H1 (cell line): ENCODE measurements around the gene COL5A2. TPM values are rescaled to one million over a fixed set of nuclear protein-coding genes. Genes with fewer than 3 reads are reported as not detected.

ENCODE experiments used
- CTCF ChIA-PET: fragments of 300-600 bp; sonication (Branson Sonifier 250); formaldehyde crosslinking; loops from one replicate; lab custom pipeline; 2021; ENCODE audit not compliant: partially characterized antibody; lab: Charles Lee
- POLR2A ChIA-PET: fragments of 300-600 bp; sonication (Branson Sonifier 250); formaldehyde crosslinking; loops from one replicate; lab custom pipeline; 2021; ENCODE audit warnings: inconsistent platforms; ENCODE audit not compliant: partially characterized antibody; lab: Charles Lee
- DNase-seq, 2 experiments: peaks; one replicate each; pipeline versions ENCODE4 v3.0.0 to v3.0.0-alpha.2; 2010 to 2022; ENCODE audit warnings: low spot score in 2 of 2, low read depth in 1 of 2, mixed read lengths in 1 of 2
- FAIRE-seq: peaks from 2 replicates; lab custom pipeline; 2011; peaks lifted over from hg19 to GRCh38; lab: Jason Lieb, UNC
- H2AFZ ChIP-seq: 2 replicates; pipeline ENCODE4 v1.8.1; 2012; ENCODE audit warnings: low read length, inconsistent platforms
- H2AK5ac ChIP-seq: 2 replicates; pipeline ENCODE4 v1.6.1; 2013; ENCODE audit warnings: low read depth, low read length
- H2BK120ac ChIP-seq: replicated peaks from 2 replicates; pipeline ENCODE3; 2013; ENCODE audit warnings: low read depth, low read length, inconsistent platforms
- H2BK12ac ChIP-seq: 2 replicates; pipeline ENCODE4 v1.6.1; 2013; ENCODE audit warnings: low read depth, low read length
- H2BK15ac ChIP-seq: 2 replicates; pipeline ENCODE4 v1.6.1; 2013; ENCODE audit warnings: low read length
- H2BK20ac ChIP-seq: 2 replicates; pipeline ENCODE4 v1.6.1; 2013; ENCODE audit warnings: low read length
- H2BK5ac ChIP-seq: 2 replicates; pipeline ENCODE4 v1.6.1; 2013; ENCODE audit warnings: low read depth, low read length
- H3K14ac ChIP-seq: 2 replicates; pipeline ENCODE4 v1.6.1; 2013; ENCODE audit warnings: inconsistent platforms; ENCODE audit not compliant: insufficient read length
- H3K18ac ChIP-seq: 2 replicates; pipeline ENCODE4 v1.6.1; 2013; ENCODE audit warnings: low read length; ENCODE audit errors: extremely low read depth
- H3K23ac ChIP-seq: 2 replicates; pipeline ENCODE4 v1.6.1; 2013; ENCODE audit warnings: inconsistent platforms; ENCODE audit not compliant: insufficient read length
- H3K23me2 ChIP-seq: 2 replicates; pipeline ENCODE4 v1.6.1; 2013; ENCODE audit warnings: low read depth, low read length
- H3K27ac ChIP-seq: 2 replicates; pipeline ENCODE4 v1.6.1; 2011; ENCODE audit warnings: low read depth, low read length, inconsistent platforms
- H3K27me3 ChIP-seq, 4 experiments: replicated peaks in 1 of 4; 1 replicate in 1 of 4; 2 replicates in 3 of 4; pipeline versions ENCODE4 v1.6.1 to v1.8.1; 2011 to 2013; ENCODE audit warnings: low read length in 3 of 4, mild to moderate bottlenecking in 3 of 4, inconsistent platforms in 2 of 4, mixed read lengths in 2 of 4, moderate library complexity in 1 of 4; ENCODE audit not compliant: control insufficient read depth in 3 of 4, insufficient read depth in 3 of 4; ENCODE audit errors: extremely low read depth in 1 of 4
- H3K36me3 ChIP-seq, 4 experiments: 2 replicates each; pipeline versions ENCODE4 v1.6.1 to v1.8.1; 2011 to 2013; ENCODE audit warnings: mild to moderate bottlenecking in 4 of 4, low read length in 3 of 4, moderate library complexity in 2 of 4, control low read depth in 1 of 4, inconsistent platforms in 1 of 4; ENCODE audit not compliant: insufficient read depth in 4 of 4, control insufficient read depth in 2 of 4
- H3K4ac ChIP-seq: replicated peaks from 2 replicates; pipeline ENCODE3; 2013; ENCODE audit warnings: low read length, low read depth, mixed read lengths, inconsistent platforms; ENCODE audit not compliant: insufficient read length
- H3K4me1 ChIP-seq, 4 experiments: replicated peaks in 1 of 4; 1 replicate in 1 of 4; 2 replicates in 3 of 4; pipeline versions ENCODE4 v1.6.1 to v1.8.1; 2011 to 2013; ENCODE audit warnings: low read length in 3 of 4, inconsistent platforms in 2 of 4, mixed read lengths in 1 of 4; ENCODE audit not compliant: insufficient read depth in 4 of 4, control insufficient read depth in 3 of 4
- H3K4me2 ChIP-seq, 2 experiments: 2 replicates each; pipeline versions ENCODE4 v1.6.1 to v1.8.1; 2011 to 2013; ENCODE audit warnings: low read depth in 2 of 2, low read length in 2 of 2, control low read depth in 1 of 2, inconsistent platforms in 1 of 2, mild to moderate bottlenecking in 1 of 2; ENCODE audit not compliant: insufficient read depth in 1 of 2
- H3K4me3 ChIP-seq, 4 experiments: fragments of 200-600, 300-600 bp in 1 of 4; sonication (generic), shearing (Covaris generic), sonication (Bioruptor Twin) in 1 of 4; 2 replicates each; pipeline versions ENCODE4 v1.5.1 to v1.8.1; 2011 to 2016; ENCODE audit warnings: low read length in 4 of 4, low read depth in 3 of 4, control low read depth in 2 of 4, inconsistent platforms in 2 of 4, mild to moderate bottlenecking in 2 of 4, mixed read lengths in 1 of 4, moderate library complexity in 1 of 4; ENCODE audit not compliant: insufficient read depth in 2 of 4; ENCODE audit errors: extremely low read depth in 1 of 4
- H3K56ac ChIP-seq: replicated peaks from 2 replicates; pipeline ENCODE3; 2013; ENCODE audit warnings: low read depth, mild to moderate bottlenecking, mixed read lengths, low read length, inconsistent platforms; ENCODE audit not compliant: insufficient read length
- H3K79me1 ChIP-seq: 2 replicates; pipeline ENCODE4 v1.6.1; 2013; ENCODE audit warnings: low read depth, low read length, control low read depth
- H3K79me2 ChIP-seq, 2 experiments: 2 replicates each; pipeline versions ENCODE4 v1.6.1 to v1.8.1; 2012 to 2013; ENCODE audit warnings: low read length in 2 of 2, mild to moderate bottlenecking in 2 of 2, inconsistent platforms in 1 of 2; ENCODE audit not compliant: insufficient read depth in 2 of 2, control insufficient read depth in 1 of 2
- H3K9ac ChIP-seq, 4 experiments: replicated peaks in 1 of 4; 1 replicate in 1 of 4; 2 replicates in 3 of 4; pipeline versions ENCODE4 v1.6.1 to v1.8.1; 2011 to 2013; ENCODE audit warnings: low read depth in 3 of 4, low read length in 3 of 4, control low read depth in 2 of 4, mild to moderate bottlenecking in 2 of 4, moderate library complexity in 2 of 4, inconsistent platforms in 1 of 4; ENCODE audit errors: extremely low read depth in 1 of 4
- H3K9me3 ChIP-seq, 2 experiments: 2 replicates each; pipeline versions ENCODE4 v1.6.1 to v1.8.1; 2012 to 2013; ENCODE audit warnings: mild to moderate bottlenecking in 2 of 2, moderate library complexity in 2 of 2, control low read depth in 1 of 2, inconsistent platforms in 1 of 2, low read depth in 1 of 2, low read length in 1 of 2, mixed read lengths in 1 of 2; ENCODE audit not compliant: insufficient read depth in 2 of 2
- H4K20me1 ChIP-seq, 2 experiments: replicated peaks in 1 of 2; 2 replicates each; pipeline versions ENCODE3 to v1.8.1; 2011 to 2013; ENCODE audit warnings: inconsistent platforms in 2 of 2, low read length in 2 of 2, mild to moderate bottlenecking in 1 of 2; ENCODE audit not compliant: insufficient read depth in 2 of 2, control insufficient read depth in 1 of 2
- H4K5ac ChIP-seq: 2 replicates; pipeline ENCODE4 v1.6.1; 2013; ENCODE audit warnings: low read length, low read depth, mixed read lengths, inconsistent platforms; ENCODE audit not compliant: insufficient read length
- H4K8ac ChIP-seq: 2 replicates; pipeline ENCODE4 v1.8.0; 2013; ENCODE audit warnings: mild to moderate bottlenecking, moderate library complexity, low read length, inconsistent platforms; ENCODE audit not compliant: insufficient read depth; ENCODE audit errors: extremely low read depth
- H4K91ac ChIP-seq: replicated peaks from 2 replicates; pipeline ENCODE3; 2013; ENCODE audit warnings: low read length, mixed read lengths, inconsistent platforms; ENCODE audit not compliant: insufficient read length
- polyA plus RNA-seq, 7 experiments: library from polyadenylated mRNA; depleted of rRNA in 3 of 7; stranded (reverse) in 5 of 7; unstranded in 2 of 7; fragments of >200 nt in 5 of 7; fragments of 200-250 nt in 2 of 7; gene quantifications; 1 replicate in 5 of 7; 2 replicates in 1 of 7; 4 replicates in 1 of 7; pipeline versions ENCODE4 v1.2.1 to v1.2.3, GENCODE V29; 2011 to 2013; ENCODE audit warnings: missing spikeins in 2 of 7, mixed read lengths in 2 of 7
- total RNA-seq: library from RNA; stranded (reverse); fragmentation: NEBNext Ultra II Directional; extraction: Animal tissue kit (Norgen Biotek cat#: 25700); gene quantifications from 2 replicates; pipeline ENCODE4 v1.2.1, GENCODE V29; 2021

The COL5A2 gene
- total and polyA plus RNA-seq, 2 of the 8 experiments (the other 6 are each of a cell fraction or from before 2014, with no cell fraction given), result 4.7 to 24.2 TPM

DNA sequence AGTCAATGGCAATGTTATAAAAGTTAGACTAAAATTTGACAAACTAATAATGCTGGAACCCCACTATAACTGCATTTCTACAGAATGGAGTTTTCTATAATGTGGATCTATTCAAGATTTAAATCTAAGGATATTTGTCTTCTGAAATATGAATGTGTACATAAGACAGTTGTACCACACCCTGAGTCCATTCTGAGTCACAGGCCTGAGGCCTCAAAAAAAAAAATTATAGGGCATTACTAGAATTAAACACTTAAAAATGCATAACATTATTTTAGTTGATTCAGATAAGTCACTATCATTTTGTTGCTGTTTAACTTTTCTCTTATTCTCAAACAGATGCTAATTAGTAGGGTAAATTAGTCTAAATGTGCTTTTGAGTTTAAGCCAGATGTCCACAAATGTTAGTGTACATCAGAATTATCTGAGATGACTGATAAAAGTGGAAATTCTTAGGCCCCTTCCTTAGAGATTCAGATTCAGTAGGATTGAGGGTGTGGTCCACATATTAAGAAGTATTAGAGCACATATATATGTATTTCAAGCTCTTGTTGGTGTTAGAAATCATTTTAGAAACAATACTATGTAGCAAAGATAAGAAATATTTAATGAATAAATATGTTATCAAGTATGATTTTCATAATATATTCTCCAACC is 42.4 kb upstream of the COL5A2 start:
- ChIA-PET POLR2A (no interaction called here), CTCF (no interaction called here)
- Histone ChIP-seq H2BK120ac (no peak overlapping the region), H2BK20ac (no peak overlapping the region), H2BK15ac (no peak overlapping the region), H3K36me3 (no peaks in the 10 kb centered on the region), H3K18ac (no peak overlapping the region), H3K79me1 (no peaks in the 10 kb centered on the region), H3K79me2 (no peaks in the 10 kb centered on the region), H3K14ac (no peak overlapping the region), H3K23me2 (no peaks in the 10 kb centered on the region), H3K23ac (no peak overlapping the region), H3K4me3 (no peak overlapping the region), H3K9me3 (no peaks in the 10 kb centered on the region), H3K27ac (no peak overlapping the region), H4K20me1 (no peaks in the 10 kb centered on the region), H2BK12ac (no peak overlapping the region), H3K9ac (no peak overlapping the region), H4K8ac (no peak overlapping the region), H4K5ac (no peak overlapping the region), H2AFZ (no peak overlapping the region), H4K91ac (no peak overlapping the region), H2BK5ac (no peak overlapping the region), H3K56ac (no peak overlapping the region), H2AK5ac (no peak overlapping the region), H3K4me2 (no peak overlapping the region), H3K27me3 (no peaks in the 10 kb centered on the region), H3K4ac (no peak overlapping the region), H3K4me1 (peaks cover 2 to 10% (median 4%) of the 10 kb centered on the region in 4 experiments; a peak in 4 of 7 replicates)
- DNase-seq (no peak), FAIRE-seq (no peak)
